BJ (cell line): ENCODE results near the gene PRR35. TPM values are rescaled to one million over a fixed set of nuclear protein-coding genes. Genes with fewer than 3 reads are reported as not detected.

ENCODE experiments used
- CTCF ChIA-PET: fragments of 350-600 bp; formaldehyde crosslinking; extraction: SDS; loops from one replicate; lab custom pipeline; 2021; ENCODE audit warnings: antibody characterized with exemption, inconsistent platforms; lab: Yijun Ruan, JAX
- POLR2A ChIA-PET: fragments of 300-600 bp; sonication (Branson Sonifier 250); formaldehyde crosslinking; extraction: SDS; loops from one replicate; lab custom pipeline; 2021; ENCODE audit warnings: antibody characterized with exemption; lab: Charles Lee
- DNase-seq: peaks from one replicate; pipeline ENCODE4 v3.0.0-alpha.2; 2011; ENCODE audit warnings: low read depth
- H3K27me3 ChIP-seq: 2 replicates; pipeline ENCODE4 v1.6.0; 2011; ENCODE audit warnings: low read length; ENCODE audit not compliant: control insufficient read depth, insufficient read depth
- H3K36me3 ChIP-seq: 2 replicates; pipeline ENCODE4 v1.5.1; 2011; ENCODE audit warnings: low read length; ENCODE audit not compliant: control insufficient read depth, insufficient read depth
- H3K4me3 ChIP-seq: 2 replicates; pipeline ENCODE4 v1.5.1; 2011; ENCODE audit warnings: low read depth, mild to moderate bottlenecking, control low read depth, low read length
- CTCF ChIP-seq: IDR thresholded peaks from 2 replicates; pipeline ENCODE4 v1.5.1; 2011; ENCODE audit warnings: low read depth, mild to moderate bottlenecking, control low read depth, inconsistent platforms, low read length, moderate library complexity; ENCODE audit not compliant: insufficient read depth
- polyA plus RNA-seq: library from polyadenylated mRNA; depleted of rRNA; stranded (reverse); fragments of >200 nt; gene quantifications from 2 replicates; pipeline ENCODE4 v1.2.3, GENCODE V29; 2011

The PRR35 gene
- polyA plus RNA-seq, 1 experiment: not detected

- no peaks in the 10 kb centered on the region for H3K27me3 ChIP-seq
- CTCF ChIA-PET: no interaction called here
- H3K4me3 ChIP-seq: no peak overlapping the region
- DNase-seq: no peak
- no peak for TF ChIP-seq CTCF
- H3K36me3 ChIP-seq: peaks cover 4% of the 10 kb centered on the region
- POLR2A ChIA-PET: no interaction called here
Observed at GRCh38 chr16:603933-604332, 43.7 kb downstream of the PRR35 start.

- Histone ChIP-seq H3K36me3 (peaks cover 1% of the 10 kb centered on the region; the same call in 1 of the 2 replicates), H3K4me3 (no peak overlapping the region), H3K27me3 (no peaks in the 10 kb centered on the region)
- ChIA-PET CTCF (no interaction called here), POLR2A (no interaction called here)
- TF ChIP-seq CTCF: no peak
- DNase-seq: no peak
Observed at GRCh38 chr16:606656-607307, 46.6 kb downstream of the PRR35 start.

- ChIA-PET POLR2A (no interaction called here), CTCF (no interaction called here)
- no peak for TF ChIP-seq CTCF
Observed at GRCh38 chr16:608019-608418, 47.8 kb downstream of the PRR35 start.

GRCh38 chr16:609316-609715 is 49.1 kb downstream of the PRR35 start:
- TF ChIP-seq CTCF: no peak
- ChIA-PET CTCF (interaction anchor here (0.6 to 1.0 kb wide), 2 partner anchors 17 to 209 kb away, joined by 3 read pairs; no protein-coding TSS in a partner anchor), POLR2A (no interaction called here)
- H3K27me3 ChIP-seq: no peaks in the 10 kb centered on the region
- peaks cover 1% of the 10 kb centered on the region; the same call in 1 of the 2 replicates for H3K36me3 ChIP-seq
- no peak overlapping the region for H3K4me3 ChIP-seq
- DNase-seq: no peak

More at GRCh38 chr16:608019-608418, 47.8 kb downstream of the PRR35 start:
- peaks cover 1% of the 10 kb centered on the region; the same call in 1 of the 2 replicates for H3K36me3 ChIP-seq
- no peak overlapping the region for H3K4me3 ChIP-seq
- DNase-seq: no peak
- H3K27me3 ChIP-seq: no peaks in the 10 kb centered on the region

- POLR2A ChIA-PET: no interaction called here
- peaks cover 1% of the 10 kb centered on the region; the same call in 1 of the 2 replicates for H3K36me3 ChIP-seq
- CTCF ChIA-PET: interaction anchor here (1.0 kb wide), 1 partner anchor 17 kb away, joined by 3 read pairs; no protein-coding TSS in a partner anchor
- no peak overlapping the region for H3K4me3 ChIP-seq
- no peaks in the 10 kb centered on the region for H3K27me3 ChIP-seq
- no peak for TF ChIP-seq CTCF
- no peak for DNase-seq
Observed at GRCh38 chr16:609984-610383, 49.8 kb downstream of the PRR35 start.
